GM12892 (cell line): ENCODE measurements around the gene GSTA2.

Source experiments
- POLR2A ChIP-seq: IDR thresholded peaks from 2 replicates; pipeline ENCODE4 v1.6.1; 2011; ENCODE audit warnings: low read depth, low read length, control low read depth
- POLR2AphosphoS5 ChIP-seq: IDR thresholded peaks from 2 replicates; pipeline ENCODE4 v1.6.1; 2011; ENCODE audit warnings: low read depth, low read length, control low read depth
- TAF1 ChIP-seq: IDR thresholded peaks from 2 replicates; pipeline ENCODE4 v1.6.1; 2011; ENCODE audit warnings: low read depth, mild to moderate bottlenecking, control low read depth, low read length, borderline replicate concordance

GRCh38 chr6:52704060-52704459, 59.2 kb downstream of the GSTA2 start:
- TF ChIP-seq POLR2A, result no peak
- no peak for TF ChIP-seq POLR2AphosphoS5
- no peak for TF ChIP-seq TAF1
